ENCODE measurements around the gene GPR107. TPM values are rescaled to one million over a fixed set of nuclear protein-coding genes. Genes with fewer than 3 reads are reported as not detected.

The GPR107 gene
- total and polyA plus RNA-seq, 2 donors (not counting 1 experiment from before 2014, with no cell fraction given): 10.4 to 28.1 TPM

DNA sequence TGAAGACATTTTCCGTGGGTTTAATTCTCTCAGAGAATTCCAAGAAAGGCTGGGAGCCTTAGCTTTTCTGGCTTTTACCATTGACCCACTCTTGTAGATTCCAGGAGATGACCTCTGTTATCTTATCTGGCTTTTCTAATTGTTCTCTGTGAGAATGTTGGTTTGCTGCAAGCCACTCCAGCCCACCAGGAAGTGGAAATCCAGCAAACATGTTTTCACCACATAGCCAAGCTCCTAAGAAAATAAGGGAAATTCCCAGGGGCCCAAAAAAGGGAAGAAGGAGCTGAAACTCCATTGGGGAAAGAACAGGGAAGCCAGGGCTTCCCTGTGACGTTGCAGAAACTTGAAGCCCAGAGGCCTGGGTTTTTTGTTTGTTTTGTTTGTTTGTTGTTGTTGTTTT lies 19.7 kb downstream of the GPR107 start:
- ChIA-PET CTCF (no interaction called here), POLR2A (no interaction called here)
- H3K27me3 Mint-ChIP-seq: no peaks in the 10 kb centered on the region
- peaks cover 6 to 29% of the 10 kb centered on the region in 2 experiments for H3K36me3 ChIP-seq (replicated peaks in 1 of 2; ENCODE audit: control extremely low read depth in 1 of 2, control insufficient read depth in 1 of 2, extremely low read depth in 1 of 2, insufficient read depth in 2 of 2, low read length in 1 of 2)
- no peak overlapping the region for H3K9ac ChIP-seq (ENCODE audit: low read length)
- H3K4me2 ChIP-seq (replicated peaks; ENCODE audit: low read depth, low read length, poor library complexity, severe bottlenecking): no peak overlapping the region
- 79% methylated on average over 2 of the region's 2 CpGs for WGBS (ENCODE audit: insufficient coverage)
- intact Hi-C loops (cut with micrococcal nuclease): no loop called here
- H3K27ac Mint-ChIP-seq: no peak overlapping the region
- peaks cover 95% of the 10 kb centered on the region for H3K79me2 ChIP-seq (ENCODE audit: control insufficient read depth, insufficient read depth, low read length)
- H3K27ac ChIP-seq (ENCODE audit: low read length in 2 of 2): no peak overlapping the region
- peaks cover 21% of the 10 kb centered on the region for H3K4me1 Mint-ChIP-seq
- TF ChIP-seq, protein P1, sequence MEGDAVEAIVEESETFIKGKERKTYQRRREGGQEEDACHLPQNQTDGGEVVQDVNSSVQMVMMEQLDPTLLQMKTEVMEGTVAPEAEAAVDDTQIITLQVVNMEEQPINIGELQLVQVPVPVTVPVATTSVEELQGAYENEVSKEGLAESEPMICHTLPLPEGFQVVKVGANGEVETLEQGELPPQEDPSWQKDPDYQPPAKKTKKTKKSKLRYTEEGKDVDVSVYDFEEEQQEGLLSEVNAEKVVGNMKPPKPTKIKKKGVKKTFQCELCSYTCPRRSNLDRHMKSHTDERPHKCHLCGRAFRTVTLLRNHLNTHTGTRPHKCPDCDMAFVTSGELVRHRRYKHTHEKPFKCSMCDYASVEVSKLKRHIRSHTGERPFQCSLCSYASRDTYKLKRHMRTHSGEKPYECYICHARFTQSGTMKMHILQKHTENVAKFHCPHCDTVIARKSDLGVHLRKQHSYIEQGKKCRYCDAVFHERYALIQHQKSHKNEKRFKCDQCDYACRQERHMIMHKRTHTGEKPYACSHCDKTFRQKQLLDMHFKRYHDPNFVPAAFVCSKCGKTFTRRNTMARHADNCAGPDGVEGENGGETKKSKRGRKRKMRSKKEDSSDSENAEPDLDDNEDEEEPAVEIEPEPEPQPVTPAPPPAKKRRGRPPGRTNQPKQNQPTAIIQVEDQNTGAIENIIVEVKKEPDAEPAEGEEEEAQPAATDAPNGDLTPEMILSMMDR (IDR thresholded peaks at IDR 0.05): no peak
- no peak for TF ChIP-seq EZH2 (IDR thresholded peaks at IDR 0.05; ENCODE audit: borderline replicate concordance, insufficient read depth, low read depth, low read length, poor library complexity, severe bottlenecking)
- H4K20me1 ChIP-seq (ENCODE audit: control insufficient read depth, insufficient read depth, low read length, poor library complexity, severe bottlenecking): peaks cover 24% of the 10 kb centered on the region
- H3K4me3 ChIP-seq (ENCODE audit: control extremely low read depth in 1 of 5, extremely low read depth in 1 of 5, insufficient read depth in 1 of 5, low read depth in 2 of 5, low read length in 4 of 5): no peak overlapping the region
- no peak overlapping the region for H3K4me3 Mint-ChIP-seq
- no peak for ATAC-seq (ENCODE audit: low read depth)
- H3K9me3 ChIP-seq (ENCODE audit: control extremely low read depth in 1 of 3, control insufficient read depth in 2 of 3, insufficient read depth in 1 of 3, low read length in 2 of 3): no peaks in the 10 kb centered on the region
- peaks cover 10% of the 10 kb centered on the region in 2 donors for H3K4me1 ChIP-seq (ENCODE audit: control insufficient read depth in 2 of 2, insufficient read depth in 2 of 2, low read length in 2 of 2)
- no peak overlapping the region for H2AFZ ChIP-seq (ENCODE audit: insufficient read depth, low read depth, low read length, poor library complexity, severe bottlenecking)
- no peak for DNase-seq
- no peaks in the 10 kb centered on the region for H3K9me3 Mint-ChIP-seq (ENCODE audit: insufficient read depth)
- no peaks in the 10 kb centered on the region for H3K27me3 ChIP-seq (replicated peaks in 1 of 4; ENCODE audit: control extremely low read depth in 1 of 4, control insufficient read depth in 3 of 4, insufficient read depth in 4 of 4, low read length in 3 of 4)

DNA sequence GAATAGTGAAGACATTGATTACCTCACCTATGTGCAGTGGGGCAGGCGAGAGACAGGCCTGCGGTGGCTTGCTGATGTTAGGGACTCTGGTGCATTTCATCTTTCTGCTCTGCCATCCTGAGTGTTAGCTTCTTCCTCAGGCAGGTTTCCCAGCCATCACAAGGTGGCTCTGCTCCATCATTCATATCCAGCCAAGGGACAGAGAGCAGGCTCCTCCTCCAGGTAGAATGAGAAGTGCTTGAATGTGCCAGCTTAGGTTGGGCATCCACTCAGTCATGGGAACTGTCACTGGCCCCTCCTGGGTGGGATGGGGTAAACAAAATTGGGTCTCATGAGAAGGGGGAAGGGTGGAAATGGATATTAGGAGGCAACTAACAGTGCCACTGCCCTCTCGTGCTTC lies 24.8 kb downstream of the GPR107 start:
- 100% methylated on average over 3 of the region's 3 CpGs for whole genome bisulfite sequencing (ENCODE audit: insufficient coverage)
- H3K4me3 ChIP-seq (ENCODE audit: control extremely low read depth in 1 of 5, extremely low read depth in 1 of 5, insufficient read depth in 1 of 5, low read depth in 2 of 5, low read length in 4 of 5): no peak overlapping the region
- Mint-ChIP-seq H3K4me3 (no peak overlapping the region), H3K4me1 (peaks cover 5% of the 10 kb centered on the region), H3K27me3 (no peaks in the 10 kb centered on the region), H3K9me3 (ENCODE audit: insufficient read depth) (no peaks in the 10 kb centered on the region), H3K27ac (no peak overlapping the region)
- no peak overlapping the region for H3K9ac ChIP-seq (ENCODE audit: low read length)
- no peak overlapping the region for H3K4me2 ChIP-seq (replicated peaks; ENCODE audit: low read depth, low read length, poor library complexity, severe bottlenecking)
- no peak overlapping the region for H2AFZ ChIP-seq (ENCODE audit: insufficient read depth, low read depth, low read length, poor library complexity, severe bottlenecking)
- H3K4me1 ChIP-seq (ENCODE audit: control insufficient read depth in 2 of 2, insufficient read depth in 2 of 2, low read length in 2 of 2): no peaks in the 10 kb centered on the region
- H3K79me2 ChIP-seq (ENCODE audit: control insufficient read depth, insufficient read depth, low read length): peaks cover 50% of the 10 kb centered on the region
- H3K9me3 ChIP-seq (ENCODE audit: control extremely low read depth in 1 of 3, control insufficient read depth in 2 of 3, insufficient read depth in 1 of 3, low read length in 2 of 3): no peaks in the 10 kb centered on the region
- H3K36me3 ChIP-seq (replicated peaks in 1 of 2; ENCODE audit: control extremely low read depth in 1 of 2, control insufficient read depth in 1 of 2, extremely low read depth in 1 of 2, insufficient read depth in 2 of 2, low read length in 1 of 2): peaks cover 16 to 57% of the 10 kb centered on the region in 2 experiments
- DNase-seq (no peak), ATAC-seq (ENCODE audit: low read depth) (no peak)
- no peaks in the 10 kb centered on the region for H3K27me3 ChIP-seq (replicated peaks in 1 of 4; ENCODE audit: control extremely low read depth in 1 of 4, control insufficient read depth in 3 of 4, insufficient read depth in 4 of 4, low read length in 3 of 4)
- intact Hi-C loops (cut with micrococcal nuclease): no loop called here
- H3K27ac ChIP-seq (ENCODE audit: low read length in 2 of 2): no peak overlapping the region
- TF ChIP-seq, protein P1 (IDR thresholded peaks at IDR 0.05): no peak
- no peak for TF ChIP-seq EZH2 (IDR thresholded peaks at IDR 0.05; ENCODE audit: borderline replicate concordance, insufficient read depth, low read depth, low read length, poor library complexity, severe bottlenecking)
- ChIA-PET POLR2A (no interaction called here), CTCF (interaction anchor here (0.7 kb wide), 1 partner anchor 180 kb away, joined by 3 read pairs; no protein-coding TSS in a partner anchor)
- H4K20me1 ChIP-seq (ENCODE audit: control insufficient read depth, insufficient read depth, low read length, poor library complexity, severe bottlenecking): peaks cover 6% of the 10 kb centered on the region
